LNCaP clone FGC (cell line): ENCODE results near the gene SPEF2.

ENCODE experiments used
- DNase-seq: peaks from one replicate; pipeline ENCODE4 v3.0.0-alpha.2; 2011; ENCODE audit warnings: low read depth
- H3K4me3 ChIP-seq: 2 replicates; pipeline ENCODE4 v1.5.1; 2011; ENCODE audit warnings: mild to moderate bottlenecking, low read depth, low read length, control low read depth
- CTCF ChIP-seq: IDR thresholded peaks from 2 replicates; pipeline ENCODE4 v1.5.1; 2012; ENCODE audit warnings: mild to moderate bottlenecking; ENCODE audit not compliant: control insufficient read depth, insufficient read depth; ENCODE audit errors: extremely low read depth

Gene SPEF2

GRCh38 chr5:35794684-35795375, 177.2 kb downstream of the SPEF2 start:
- DNase-seq = no peak
- no peak for TF ChIP-seq CTCF
- no peak overlapping the region for H3K4me3 ChIP-seq

GRCh38 chr5:35799181-35799580, 181.5 kb downstream of the SPEF2 start:
- no peak overlapping the region for H3K4me3 ChIP-seq
- TF ChIP-seq CTCF = no peak
- no peak for DNase-seq

- no peak for TF ChIP-seq CTCF
- H3K4me3 ChIP-seq = no peak overlapping the region
- no peak for DNase-seq
Observed at GRCh38 chr5:35799753-35800152, 182.1 kb downstream of the SPEF2 start.

GRCh38 chr5:35803191-35803651, 185.6 kb downstream of the SPEF2 start:
- no peak for TF ChIP-seq CTCF
- peak; percentile 10 for DNase-seq
- no peak overlapping the region for H3K4me3 ChIP-seq

GRCh38 chr5:35804201-35804653, 186.6 kb downstream of the SPEF2 start:
- no peak for TF ChIP-seq CTCF
- H3K4me3 ChIP-seq = no peak overlapping the region
- no peak for DNase-seq

- no peak for TF ChIP-seq CTCF
- DNase-seq = no peak
Observed at GRCh38 chr5:35804841-35805240, 187.2 kb downstream of the SPEF2 start.

DNA sequence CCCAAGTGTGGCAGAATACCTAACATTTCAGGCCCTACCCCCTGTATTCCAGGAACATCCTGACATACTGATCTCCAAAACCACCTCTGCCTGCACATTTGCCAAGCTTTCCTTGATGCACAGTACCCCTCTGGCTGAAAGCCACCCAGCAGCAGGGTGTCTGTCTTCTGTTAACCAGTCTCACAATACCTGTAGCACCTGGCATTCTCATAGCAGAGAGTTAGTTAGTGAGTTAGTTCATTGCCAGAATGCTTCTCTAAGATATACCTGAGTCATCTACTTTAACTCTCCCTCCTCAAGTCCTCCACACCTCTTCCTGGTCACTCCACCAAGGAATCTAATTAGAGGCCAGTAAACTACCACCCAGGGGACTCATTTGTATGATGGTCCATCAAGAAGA, 192.9 kb downstream of the SPEF2 start:
- TF ChIP-seq CTCF = no peak
- no peak overlapping the region for H3K4me3 ChIP-seq
- no peak for DNase-seq

More at GRCh38 chr5:35804841-35805240, 187.2 kb downstream of the SPEF2 start:
- H3K4me3 ChIP-seq = no peak overlapping the region
